SK-N-SH (cell line): ENCODE measurements around the gene UBA3. TPM values are rescaled to one million over a fixed set of nuclear protein-coding genes. Genes with fewer than 3 reads are reported as not detected.

Source experiments
- CTCF ChIA-PET: fragments of 300-600, 350-600 bp; formaldehyde crosslinking; extraction: SDS; loops from one replicate; lab custom pipeline; 2021; lab: Yijun Ruan, JAX
- POLR2A ChIA-PET: fragments of 350-600 bp; sonication (Branson Sonifier 250); formaldehyde crosslinking; extraction: SDS; loops from one replicate; lab custom pipeline; 2020; ENCODE audit warnings: antibody characterized with exemption, inconsistent platforms; lab: Yijun Ruan, JAX
- DNase-seq: peaks from one replicate; pipeline ENCODE4 v3.0.0; 2012
- H2AFZ ChIP-seq: fragments of 200-600 bp; sonication (generic); 2 replicates; pipeline ENCODE4 v1.8.1; 2016; ENCODE audit warnings: antibody characterized with exemption, mild to moderate bottlenecking, low read depth
- H3F3A ChIP-seq: fragments of 200-600 bp; sonication (generic); replicated peaks from 2 replicates; pipeline ENCODE3; 2016; ENCODE audit warnings: antibody characterized with exemption, mild to moderate bottlenecking; ENCODE audit not compliant: insufficient read depth
- H3K27ac ChIP-seq, 2 experiments: fragments of 200-500 bp in 1 of 2; fragments of 200-600 bp in 1 of 2; sonication (Bioruptor generic) in 1 of 2; sonication (generic), shearing (Covaris generic) in 1 of 2; 2 replicates each; pipeline versions ENCODE4 v1.5.1 to v1.6.1; 2014 to 2016; ENCODE audit warnings: low read depth in 2 of 2, inconsistent platforms in 1 of 2, low read length in 1 of 2, mild to moderate bottlenecking in 1 of 2, mixed read lengths in 1 of 2
- H3K27me3 ChIP-seq: fragments of 200-600 bp; sonication (generic), shearing (Covaris generic); 2 replicates; pipeline ENCODE4 v1.6.1; 2016; ENCODE audit warnings: mixed run types; ENCODE audit not compliant: insufficient read depth
- H3K36me3 ChIP-seq, 2 experiments: fragments of 200-500 bp in 1 of 2; fragments of 200-600 bp in 1 of 2; sonication (Bioruptor generic) in 1 of 2; sonication (generic) in 1 of 2; replicated peaks in 1 of 2; 2 replicates each; pipeline versions ENCODE3 to v1.5.1; 2014 to 2016; ENCODE audit warnings: low read length in 1 of 2, mild to moderate bottlenecking in 1 of 2; ENCODE audit not compliant: insufficient read depth in 2 of 2, control insufficient read depth in 1 of 2
- H3K4me1 ChIP-seq, 2 experiments: fragments of 200-500 bp in 1 of 2; fragments of 200-600 bp in 1 of 2; sonication (Bioruptor generic) in 1 of 2; sonication (generic), shearing (Covaris generic) in 1 of 2; 2 replicates each; pipeline versions ENCODE4 v1.5.1 to v1.6.1; 2014 to 2016; ENCODE audit warnings: low read depth in 1 of 2, low read length in 1 of 2, mixed run types in 1 of 2; ENCODE audit not compliant: insufficient read depth in 2 of 2, control insufficient read depth in 1 of 2
- H3K4me2 ChIP-seq: fragments of 200-600 bp; sonication (generic), shearing (Covaris generic); 2 replicates; pipeline ENCODE4 v1.6.1; 2017; ENCODE audit warnings: mixed run types
- H3K4me3 ChIP-seq, 2 experiments: fragments of 200-500 bp in 1 of 2; fragments of 200-600 bp in 1 of 2; sonication (Bioruptor generic) in 1 of 2; sonication (generic), shearing (Covaris generic) in 1 of 2; 2 replicates each; pipeline versions ENCODE4 v1.5.1 to v1.8.1; 2014 to 2016; ENCODE audit warnings: low read depth in 2 of 2, inconsistent platforms in 1 of 2, low read length in 1 of 2, mild to moderate bottlenecking in 1 of 2, mixed read lengths in 1 of 2, moderate library complexity in 1 of 2
- H3K79me2 ChIP-seq: fragments of 200-600 bp; sonication (generic); 2 replicates; pipeline ENCODE4 v1.8.1; 2017; ENCODE audit warnings: mild to moderate bottlenecking; ENCODE audit not compliant: insufficient read depth
- H3K9ac ChIP-seq: fragments of 200-600 bp; sonication (generic); 2 replicates; pipeline ENCODE4 v1.6.1; 2017; ENCODE audit warnings: mixed run types
- H3K9me2 ChIP-seq: fragments of 200-600 bp; sonication (generic); 2 replicates; pipeline ENCODE4 v1.6.1; 2017; ENCODE audit warnings: mixed run types
- H3K9me3 ChIP-seq: fragments of 200-600 bp; sonication (generic); 2 replicates; pipeline ENCODE4 v1.6.1; 2017; ENCODE audit warnings: mixed run types, mild to moderate bottlenecking, moderate library complexity
- H4K20me1 ChIP-seq: fragments of 200-600 bp; sonication (generic); 2 replicates; pipeline ENCODE4 v1.6.1; 2017; ENCODE audit warnings: mild to moderate bottlenecking, mixed run types; ENCODE audit not compliant: insufficient read depth
- CHD2 ChIP-seq: fragments of 150-350 bp; IDR thresholded peaks from 2 replicates; pipeline ENCODE4 v1.6.1; 2018; ENCODE audit warnings: low read length; ENCODE audit not compliant: partially characterized antibody
- ELF1 ChIP-seq: IDR thresholded peaks from 2 replicates; pipeline ENCODE4 v1.4.0; 2012
- FOSL2 ChIP-seq: IDR thresholded peaks from 2 replicates; pipeline ENCODE4 v1.4.0; 2012; ENCODE audit warnings: low read depth, mild to moderate bottlenecking, moderate library complexity, borderline replicate concordance
- IRF3 ChIP-seq: fragments of 150-350 bp; IDR thresholded peaks from 2 replicates; pipeline ENCODE4 v1.6.1; 2016; ENCODE audit warnings: mild to moderate bottlenecking, low read depth, low read length
- JUND ChIP-seq: IDR thresholded peaks from 2 replicates; pipeline ENCODE4 v1.4.0; 2012
- MAX ChIP-seq: IDR thresholded peaks from 2 replicates; pipeline ENCODE4 v1.4.0; 2012; ENCODE audit warnings: low read depth
- MEF2A ChIP-seq: IDR thresholded peaks from 2 replicates; pipeline ENCODE4 v1.4.0; 2012; ENCODE audit warnings: low read depth, borderline replicate concordance
- MXI1 ChIP-seq: IDR thresholded peaks from 2 replicates; pipeline ENCODE4 v1.6.1; 2012; ENCODE audit warnings: mild to moderate bottlenecking, low read depth, low read length, improper control_type of control experiment
- NFIC ChIP-seq: IDR thresholded peaks from 2 replicates; pipeline ENCODE4 v1.4.0; 2012; ENCODE audit warnings: borderline replicate concordance
- NRF1 ChIP-seq: IDR thresholded peaks from 2 replicates; pipeline ENCODE4 v1.6.1; 2012; ENCODE audit warnings: low read depth, mild to moderate bottlenecking, low read length
- REST ChIP-seq: IDR thresholded peaks from 2 replicates; pipeline ENCODE4 v1.6.1; 2012; ENCODE audit warnings: mild to moderate bottlenecking, low read depth, low read length, moderate library complexity
- RXRA ChIP-seq: IDR thresholded peaks from 2 replicates; pipeline ENCODE4 v1.4.0; 2012; ENCODE audit warnings: low read depth, mild to moderate bottlenecking, borderline replicate concordance
- USF2 ChIP-seq: fragments of 150-350 bp; IDR thresholded peaks from 2 replicates; pipeline ENCODE4 v1.6.1; 2017; ENCODE audit warnings: antibody characterized with exemption, low read length, low read depth, borderline replicate concordance
- YY1 ChIP-seq: IDR thresholded peaks from 2 replicates; pipeline ENCODE4 v1.4.0; 2012; ENCODE audit warnings: low read depth, mild to moderate bottlenecking
- WGBS: methylation state at CpG from one replicate; pipeline ENCODE4 v1.1.6; 2017; ENCODE audit warnings: low lambda C conversion rate; 5-methylcytosine and 5-hydroxymethylcytosine counted together
- polyA plus RNA-seq, 3 experiments: library from polyadenylated mRNA; depleted of rRNA; stranded (reverse); fragments of >200 nt; gene quantifications; 2 replicates each; pipeline ENCODE4 v1.2.3, GENCODE V29; 2012

The UBA3 gene
- polyA plus RNA-seq, 1 of the 3 experiments (the other 2 are of a cell fraction): 43.0 TPM

DNA sequence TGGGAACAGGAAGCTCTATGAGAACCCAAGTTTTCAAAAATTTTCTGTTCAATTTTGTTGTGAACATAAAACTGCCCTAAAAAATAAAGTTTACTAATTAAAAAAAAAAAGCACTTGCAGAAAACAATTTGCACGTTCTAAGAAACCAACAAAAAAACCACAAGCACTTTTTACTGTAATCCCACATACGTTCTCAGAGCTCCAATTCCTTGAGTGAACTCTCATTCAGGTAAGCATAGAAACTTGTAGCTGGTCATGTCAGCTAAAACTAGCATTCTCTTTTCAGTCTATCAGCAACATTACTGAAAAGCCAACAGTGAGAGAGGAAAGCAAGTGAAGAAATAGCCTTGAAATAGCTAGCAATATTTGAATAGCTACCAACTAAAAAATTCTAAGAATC, 16.5 kb downstream of the UBA3 start:
- 98% methylated on average over 2 of the region's 2 CpGs for WGBS
- POLR2A ChIA-PET: no interaction called here
- Histone ChIP-seq H4K20me1 (no peaks in the 10 kb centered on the region), H3K4me3 (no peak overlapping the region), H2AFZ (no peak overlapping the region), H3K79me2 (peaks cover 3% of the 10 kb centered on the region; the same call in 1 of the 2 replicates), H3K27ac (no peak overlapping the region), H3K27me3 (no peaks in the 10 kb centered on the region), H3K36me3 (peaks cover 70 to 73% of the 10 kb centered on the region in 2 experiments), H3K4me2 (no peak overlapping the region), H3F3A (peaks cover 2% of the 10 kb centered on the region), H3K4me1 (no peaks in the 10 kb centered on the region; a peak in 1 of 4 replicates), H3K9me3 (no peaks in the 10 kb centered on the region), H3K9ac (no peak overlapping the region), H3K9me2 (no peaks in the 10 kb centered on the region)
- no peak for DNase-seq
- CTCF ChIA-PET: interaction anchor here (1.1 kb wide), 2 partner anchors 58 to 243 kb away, joined by 3 read pairs; no protein-coding TSS in a partner anchor
- TF ChIP-seq JUND (no peak), RXRA (no peak), FOSL2 (no peak), YY1 (no peak), MAX (no peak), IRF3 (no peak), MEF2A (no peak), MXI1 (no peak), USF2 (no peak), REST (no peak), NRF1 (no peak), ELF1 (no peak), NFIC (no peak)

GRCh38 chr3:69059688-69060087, 20.5 kb downstream of the UBA3 start:
- Histone ChIP-seq H2AFZ (no peak overlapping the region), H3K27ac (no peak overlapping the region), H3K36me3 (peaks cover 81 to 91% of the 10 kb centered on the region in 2 experiments), H3K9me2 (no peaks in the 10 kb centered on the region), H3K27me3 (no peaks in the 10 kb centered on the region), H3F3A (peaks cover 14% of the 10 kb centered on the region), H3K79me2 (no peaks in the 10 kb centered on the region), H3K4me1 (no peaks in the 10 kb centered on the region; a peak in 1 of 4 replicates), H3K9ac (no peak overlapping the region), H3K9me3 (no peaks in the 10 kb centered on the region), H3K4me3 (no peak overlapping the region), H4K20me1 (no peaks in the 10 kb centered on the region), H3K4me2 (no peak overlapping the region)
- no peak for TF ChIP-seq CHD2
- no peak for DNase-seq
- ChIA-PET POLR2A (no interaction called here), CTCF (interaction anchor here (1.1 kb wide), 1 partner anchor 46 kb away, joined by 3 read pairs; the partner anchor contains the start of gene EOGT)
